Epithelial cell of esophagus (primary cell): ENCODE data around the gene MAPK9.

Source experiments
- DNase-seq: peaks from one replicate; pipeline ENCODE4 v3.0.0; 2010; ENCODE audit warnings: low read depth
- H3K4me3 ChIP-seq: 2 replicates; pipeline ENCODE4 v1.5.1; 2011; ENCODE audit warnings: mild to moderate bottlenecking, low read length, control low read depth
- TF ChIP-seq, protein P1 (sequence below): IDR thresholded peaks from 2 replicates; pipeline ENCODE4 v1.5.1; 2011; ENCODE audit warnings: low read depth, mild to moderate bottlenecking, low read length, control low read depth, inconsistent platforms; ENCODE audit not compliant: insufficient read depth; ENCODE audit errors: missing control alignments

MAPK9 gene

DNA sequence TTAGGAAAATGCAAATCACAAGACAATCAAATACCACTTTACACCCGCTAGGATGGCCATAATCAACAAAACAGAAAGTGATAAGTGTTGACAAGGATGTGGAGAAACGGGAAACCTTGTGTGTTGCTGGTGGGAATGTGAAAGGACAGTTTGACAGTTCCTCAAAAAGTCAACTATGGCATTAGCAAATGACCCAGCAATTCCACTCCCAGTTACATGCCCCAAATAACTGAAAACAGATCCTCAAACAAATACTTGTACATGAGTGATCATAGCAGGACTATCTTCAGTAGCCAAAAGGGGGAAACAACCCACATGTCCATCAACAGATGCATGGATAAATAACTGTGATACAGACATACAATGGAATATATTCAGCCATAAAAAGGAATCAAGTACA lies 104.1 kb downstream of the MAPK9 start:
- H3K4me3 ChIP-seq: no peak overlapping the region
- no peak for DNase-seq
- TF ChIP-seq, protein P1, sequence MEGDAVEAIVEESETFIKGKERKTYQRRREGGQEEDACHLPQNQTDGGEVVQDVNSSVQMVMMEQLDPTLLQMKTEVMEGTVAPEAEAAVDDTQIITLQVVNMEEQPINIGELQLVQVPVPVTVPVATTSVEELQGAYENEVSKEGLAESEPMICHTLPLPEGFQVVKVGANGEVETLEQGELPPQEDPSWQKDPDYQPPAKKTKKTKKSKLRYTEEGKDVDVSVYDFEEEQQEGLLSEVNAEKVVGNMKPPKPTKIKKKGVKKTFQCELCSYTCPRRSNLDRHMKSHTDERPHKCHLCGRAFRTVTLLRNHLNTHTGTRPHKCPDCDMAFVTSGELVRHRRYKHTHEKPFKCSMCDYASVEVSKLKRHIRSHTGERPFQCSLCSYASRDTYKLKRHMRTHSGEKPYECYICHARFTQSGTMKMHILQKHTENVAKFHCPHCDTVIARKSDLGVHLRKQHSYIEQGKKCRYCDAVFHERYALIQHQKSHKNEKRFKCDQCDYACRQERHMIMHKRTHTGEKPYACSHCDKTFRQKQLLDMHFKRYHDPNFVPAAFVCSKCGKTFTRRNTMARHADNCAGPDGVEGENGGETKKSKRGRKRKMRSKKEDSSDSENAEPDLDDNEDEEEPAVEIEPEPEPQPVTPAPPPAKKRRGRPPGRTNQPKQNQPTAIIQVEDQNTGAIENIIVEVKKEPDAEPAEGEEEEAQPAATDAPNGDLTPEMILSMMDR: no peak
